GM18511 (cell line): Measurements from ENCODE around the gene CLDN15.
"Not testable (repeated sequence)": the region's sequence is repeated elsewhere in the genome, so short reads cannot be mapped to it uniquely, and the experiment has no call there.

Experiments used
- ATAC-seq: cut with Tn5 transposase; IDR thresholded peaks from one replicate; pipeline ENCODE4 v1.9.1; 2021; ENCODE audit warnings: mild to moderate bottlenecking, moderate library complexity; ENCODE audit not compliant: unreplicated experiment

The CLDN15 gene

GRCh38 chr7:101223528-101223927, 14.1 kb downstream of the CLDN15 start:
- ATAC-seq, result no peak

GRCh38 chr7:101222275-101222830, 15.2 kb downstream of the CLDN15 start:
- ATAC-seq, result no peak

- no peak for ATAC-seq
Observed at GRCh38 chr7:101220295-101220694, 17.3 kb downstream of the CLDN15 start.

GRCh38 chr7:101218236-101219125, 19.1 kb downstream of the CLDN15 start:
- ATAC-seq, result peak; percentile 42

- peak; percentile 76 for ATAC-seq
Observed at GRCh38 chr7:101217388-101218235, 20.0 kb downstream of the CLDN15 start, which contains the start of the genes PLOD3 and ZNHIT1. PLOD3 (minus strand) TSS chr7:101217581; CDS start chr7:101217274, 307 bp downstream. ZNHIT1 (plus strand) TSS chr7:101218165; CDS start chr7:101218196, 31 bp downstream.

GRCh38 chr7:101216860-101217387, 20.7 kb downstream of the CLDN15 start:
- ATAC-seq, result peak; percentile 10

GRCh38 chr7:101216001-101216859, 21.4 kb downstream of the CLDN15 start:
- no peak for ATAC-seq

- no peak for ATAC-seq
Observed at GRCh38 chr7:101212014-101212413, 25.6 kb downstream of the CLDN15 start.

GRCh38 chr7:101211501-101211900, 26.1 kb downstream of the CLDN15 start:
- ATAC-seq, result no peak

- no peak for ATAC-seq
Observed at GRCh38 chr7:101210143-101210542, 27.5 kb downstream of the CLDN15 start.

GRCh38 chr7:101208794-101209193, 28.8 kb downstream of the CLDN15 start:
- no peak for ATAC-seq

- no peak for ATAC-seq
Observed at GRCh38 chr7:101207459-101207858, 30.1 kb downstream of the CLDN15 start.

- no peak for ATAC-seq
Observed at GRCh38 chr7:101206665-101207042, 30.9 kb downstream of the CLDN15 start.

- no peak for ATAC-seq
Observed at GRCh38 chr7:101205901-101206664, 31.5 kb downstream of the CLDN15 start.

GRCh38 chr7:101203740-101204738, 33.6 kb downstream of the CLDN15 start:
- ATAC-seq, result not testable (repeated sequence)

GRCh38 chr7:101202603-101202918, 35.0 kb downstream of the CLDN15 start:
- ATAC-seq, result no peak

- no peak for ATAC-seq
Observed at GRCh38 chr7:101201695-101202602, 35.7 kb downstream of the CLDN15 start.
